ENCODE measurements around the gene LTB4R2.

- TF ChIP-seq CTCF (tag by site-specific recombination; IDR thresholded peaks at IDR 0.05) (no peak), ZNF501 (tag by site-specific recombination; IDR thresholded peaks at IDR 0.05) (no peak), ZNF366 (tag by site-specific recombination; conservative IDR thresholded peaks at IDR 0.05) (no peak), TCF7L2 (IDR thresholded peaks at IDR 0.05; ENCODE audit: borderline replicate concordance, low read depth, low read length) (no peak), ZFP69B (tag by site-specific recombination; IDR thresholded peaks at IDR 0.05) (no peak), IKZF3 (tag by site-specific recombination; IDR thresholded peaks at IDR 0.05) (no peak), PATZ1 (tag by site-specific recombination; IDR thresholded peaks at IDR 0.05) (no peak), ZNF24 (tag by site-specific recombination; IDR thresholded peaks at IDR 0.05) (no peak), ZNF138 (tag by site-specific recombination; IDR thresholded peaks at IDR 0.05; ENCODE audit: borderline replicate concordance) (no peak)
- TF ChIP-seq, protein P1, sequence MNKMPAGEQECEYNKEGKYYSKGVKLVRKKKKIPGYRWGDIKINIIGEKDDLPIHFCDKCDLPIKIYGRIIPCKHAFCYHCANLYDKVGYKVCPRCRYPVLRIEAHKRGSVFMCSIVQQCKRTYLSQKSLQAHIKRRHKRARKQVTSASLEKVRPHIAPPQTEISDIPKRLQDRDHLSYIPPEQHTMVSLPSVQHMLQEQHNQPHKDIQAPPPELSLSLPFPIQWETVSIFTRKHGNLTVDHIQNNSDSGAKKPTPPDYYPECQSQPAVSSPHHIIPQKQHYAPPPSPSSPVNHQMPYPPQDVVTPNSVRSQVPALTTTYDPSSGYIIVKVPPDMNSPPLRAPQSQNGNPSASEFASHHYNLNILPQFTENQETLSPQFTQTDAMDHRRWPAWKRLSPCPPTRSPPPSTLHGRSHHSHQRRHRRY (tag by site-specific recombination; IDR thresholded peaks at IDR 0.05), result no peak
These were observed 6.6 kb downstream of the LTB4R2 start for GRCh38 chr14:24316597-24316950.
